GM23338 (cell line): Measurements from ENCODE around the gene NELFB. TPM values are rescaled to one million over a fixed set of nuclear protein-coding genes. Genes with fewer than 3 reads are reported as not detected.

ENCODE experiments used
- ATAC-seq: fragments of 200-7000 bp; cut with Tn5 transposase; 3 replicates; pipeline ENCODE4 v1.9.1; 2020
- DNase-seq: peaks from one replicate; pipeline ENCODE4 v3.0.0-alpha.2; 2015; ENCODE audit warnings: low spot score
- H2AFZ ChIP-seq: fragments of 200-600 bp; sonication (generic); 2 replicates; pipeline ENCODE4 v1.8.0; 2016; ENCODE audit warnings: antibody characterized with exemption, mild to moderate bottlenecking, moderate library complexity
- H3F3A ChIP-seq: fragments of 200-600 bp; sonication (generic); replicated peaks from 2 replicates; pipeline ENCODE4 v1.8.0; 2017; ENCODE audit warnings: antibody characterized with exemption, mixed run types, low read depth
- H3K27ac ChIP-seq: fragments of 200-600 bp; sonication (generic); 2 replicates; pipeline ENCODE4 v1.6.1; 2016; ENCODE audit warnings: low read depth
- H3K27me3 ChIP-seq: fragments of 200-600 bp; sonication (generic); 2 replicates; pipeline ENCODE4 v1.8.0; 2016; ENCODE audit warnings: mild to moderate bottlenecking, mixed run types, moderate library complexity; ENCODE audit not compliant: insufficient read depth
- H3K36me3 ChIP-seq: fragments of 200-600 bp; sonication (generic); 2 replicates; pipeline ENCODE4 v1.8.0; 2016; ENCODE audit warnings: mild to moderate bottlenecking; ENCODE audit not compliant: insufficient read depth
- H3K4me1 ChIP-seq: fragments of 200-600 bp; sonication (generic); 2 replicates; pipeline ENCODE4 v1.8.0; 2016; ENCODE audit warnings: mild to moderate bottlenecking, moderate library complexity; ENCODE audit not compliant: insufficient read depth
- H3K4me2 ChIP-seq: fragments of 200-600 bp; sonication (generic); 2 replicates; pipeline ENCODE4 v1.7.1; 2017; ENCODE audit warnings: mixed run types
- H3K4me3 ChIP-seq: fragments of 200-600 bp; sonication (generic); 2 replicates; pipeline ENCODE4 v1.6.1; 2016; ENCODE audit warnings: mixed run types
- H3K79me2 ChIP-seq: fragments of 200-600 bp; sonication (generic); replicated peaks from 2 replicates; pipeline ENCODE4 v1.8.0; 2017; ENCODE audit warnings: mild to moderate bottlenecking; ENCODE audit not compliant: insufficient read depth
- H3K9me2 ChIP-seq: fragments of 200-600 bp; sonication (generic); 2 replicates; pipeline ENCODE4 v1.8.0; 2017; ENCODE audit not compliant: insufficient read depth
- H4K20me1 ChIP-seq: fragments of 200-600 bp; sonication (generic); replicated peaks from 2 replicates; pipeline ENCODE4 v1.8.0; 2017; ENCODE audit warnings: mild to moderate bottlenecking; ENCODE audit not compliant: insufficient read depth
- H3K27ac Mint-ChIP-seq: 2 replicates; pipeline ENCODE4 v1.8.0; 2020; ENCODE audit warnings: inconsistent platforms, mild to moderate bottlenecking, moderate library complexity, mixed read lengths
- H3K27me3 Mint-ChIP-seq: 3 replicates; pipeline ENCODE4 v1.8.0; 2022; ENCODE audit warnings: low read depth, mild to moderate bottlenecking, moderate library complexity, mixed read lengths, inconsistent platforms; ENCODE audit not compliant: insufficient read depth, poor library complexity
- H3K36me3 Mint-ChIP-seq: 3 replicates; pipeline ENCODE4 v1.8.0; 2021; ENCODE audit warnings: low read depth, mild to moderate bottlenecking, inconsistent platforms, moderate library complexity, mixed read lengths
- H3K4me1 Mint-ChIP-seq: 3 replicates; pipeline ENCODE4 v1.8.0; 2020; ENCODE audit warnings: mild to moderate bottlenecking, inconsistent platforms, mixed read lengths
- H3K4me3 Mint-ChIP-seq: 3 replicates; pipeline ENCODE4 v1.8.0; 2021; ENCODE audit warnings: moderate library complexity, mild to moderate bottlenecking, inconsistent platforms, mixed read lengths
- H3K9me3 Mint-ChIP-seq: 3 replicates; pipeline ENCODE4 v1.8.0; 2020; ENCODE audit warnings: moderate library complexity, mild to moderate bottlenecking, inconsistent platforms, mixed read lengths
- EZH2phosphoT487 ChIP-seq: fragments of 200-600 bp; sonication (generic); IDR thresholded peaks from one replicate; pipeline ENCODE4 v1.8.1; 2018; ENCODE audit warnings: antibody characterized with exemption; ENCODE audit not compliant: unreplicated experiment
- JUNB ChIP-seq: IDR thresholded peaks from one replicate; pipeline ENCODE4 v1.6.1; 2016; ENCODE audit warnings: antibody characterized with exemption; ENCODE audit not compliant: unreplicated experiment
- REST ChIP-seq: IDR thresholded peaks from one replicate; pipeline ENCODE4 v1.6.1; 2018; ENCODE audit warnings: antibody characterized with exemption; ENCODE audit not compliant: unreplicated experiment
- polyA plus RNA-seq: library from polyadenylated mRNA; unstranded; fragments of >200 nt; fragmentation: Nextera tagmentation; extraction: Ambion mirVana; gene quantifications from 2 replicates; pipeline ENCODE4 v1.2.1, GENCODE V29; 2016
- total RNA-seq: library from RNA; depleted of rRNA; stranded (reverse); fragments of >200 nt; shearing (Covaris generic); gene quantifications from 2 replicates; pipeline ENCODE4 v1.2.3, GENCODE V29; 2014
- TF ChIP-seq, protein P1 (sequence below): fragments of 250-450 bp; sonication (Bioruptor Pico); IDR thresholded peaks from 2 replicates; pipeline ENCODE4 v1.5.0; 2020; ENCODE audit warnings: mild to moderate bottlenecking, moderate library complexity

The NELFB gene
- total and polyA plus RNA-seq, 2 experiments from 2014 or later = 30.0 to 97.3 TPM

DNA sequence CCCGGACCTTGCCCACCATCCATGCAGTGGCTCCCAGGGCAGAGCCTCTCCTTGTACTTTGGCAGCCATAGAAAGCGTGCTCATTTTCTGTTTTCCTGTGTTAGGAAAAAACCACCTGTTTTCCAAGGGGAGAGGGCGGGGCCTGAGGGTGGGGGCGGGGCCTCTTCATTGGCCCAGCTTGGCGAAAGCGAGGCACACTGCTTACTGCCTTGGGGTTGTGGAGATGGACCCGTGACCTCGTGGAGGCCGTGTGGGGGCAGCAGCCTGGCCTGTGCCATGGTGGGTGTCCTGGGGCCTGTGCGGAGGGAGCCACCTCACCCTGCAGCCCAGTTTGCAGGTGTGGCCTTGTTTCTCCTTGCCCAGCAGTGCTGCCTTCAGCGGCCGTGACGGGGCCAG lies 18.0 kb downstream of the NELFB start (continued):
- TF ChIP-seq, protein P1, sequence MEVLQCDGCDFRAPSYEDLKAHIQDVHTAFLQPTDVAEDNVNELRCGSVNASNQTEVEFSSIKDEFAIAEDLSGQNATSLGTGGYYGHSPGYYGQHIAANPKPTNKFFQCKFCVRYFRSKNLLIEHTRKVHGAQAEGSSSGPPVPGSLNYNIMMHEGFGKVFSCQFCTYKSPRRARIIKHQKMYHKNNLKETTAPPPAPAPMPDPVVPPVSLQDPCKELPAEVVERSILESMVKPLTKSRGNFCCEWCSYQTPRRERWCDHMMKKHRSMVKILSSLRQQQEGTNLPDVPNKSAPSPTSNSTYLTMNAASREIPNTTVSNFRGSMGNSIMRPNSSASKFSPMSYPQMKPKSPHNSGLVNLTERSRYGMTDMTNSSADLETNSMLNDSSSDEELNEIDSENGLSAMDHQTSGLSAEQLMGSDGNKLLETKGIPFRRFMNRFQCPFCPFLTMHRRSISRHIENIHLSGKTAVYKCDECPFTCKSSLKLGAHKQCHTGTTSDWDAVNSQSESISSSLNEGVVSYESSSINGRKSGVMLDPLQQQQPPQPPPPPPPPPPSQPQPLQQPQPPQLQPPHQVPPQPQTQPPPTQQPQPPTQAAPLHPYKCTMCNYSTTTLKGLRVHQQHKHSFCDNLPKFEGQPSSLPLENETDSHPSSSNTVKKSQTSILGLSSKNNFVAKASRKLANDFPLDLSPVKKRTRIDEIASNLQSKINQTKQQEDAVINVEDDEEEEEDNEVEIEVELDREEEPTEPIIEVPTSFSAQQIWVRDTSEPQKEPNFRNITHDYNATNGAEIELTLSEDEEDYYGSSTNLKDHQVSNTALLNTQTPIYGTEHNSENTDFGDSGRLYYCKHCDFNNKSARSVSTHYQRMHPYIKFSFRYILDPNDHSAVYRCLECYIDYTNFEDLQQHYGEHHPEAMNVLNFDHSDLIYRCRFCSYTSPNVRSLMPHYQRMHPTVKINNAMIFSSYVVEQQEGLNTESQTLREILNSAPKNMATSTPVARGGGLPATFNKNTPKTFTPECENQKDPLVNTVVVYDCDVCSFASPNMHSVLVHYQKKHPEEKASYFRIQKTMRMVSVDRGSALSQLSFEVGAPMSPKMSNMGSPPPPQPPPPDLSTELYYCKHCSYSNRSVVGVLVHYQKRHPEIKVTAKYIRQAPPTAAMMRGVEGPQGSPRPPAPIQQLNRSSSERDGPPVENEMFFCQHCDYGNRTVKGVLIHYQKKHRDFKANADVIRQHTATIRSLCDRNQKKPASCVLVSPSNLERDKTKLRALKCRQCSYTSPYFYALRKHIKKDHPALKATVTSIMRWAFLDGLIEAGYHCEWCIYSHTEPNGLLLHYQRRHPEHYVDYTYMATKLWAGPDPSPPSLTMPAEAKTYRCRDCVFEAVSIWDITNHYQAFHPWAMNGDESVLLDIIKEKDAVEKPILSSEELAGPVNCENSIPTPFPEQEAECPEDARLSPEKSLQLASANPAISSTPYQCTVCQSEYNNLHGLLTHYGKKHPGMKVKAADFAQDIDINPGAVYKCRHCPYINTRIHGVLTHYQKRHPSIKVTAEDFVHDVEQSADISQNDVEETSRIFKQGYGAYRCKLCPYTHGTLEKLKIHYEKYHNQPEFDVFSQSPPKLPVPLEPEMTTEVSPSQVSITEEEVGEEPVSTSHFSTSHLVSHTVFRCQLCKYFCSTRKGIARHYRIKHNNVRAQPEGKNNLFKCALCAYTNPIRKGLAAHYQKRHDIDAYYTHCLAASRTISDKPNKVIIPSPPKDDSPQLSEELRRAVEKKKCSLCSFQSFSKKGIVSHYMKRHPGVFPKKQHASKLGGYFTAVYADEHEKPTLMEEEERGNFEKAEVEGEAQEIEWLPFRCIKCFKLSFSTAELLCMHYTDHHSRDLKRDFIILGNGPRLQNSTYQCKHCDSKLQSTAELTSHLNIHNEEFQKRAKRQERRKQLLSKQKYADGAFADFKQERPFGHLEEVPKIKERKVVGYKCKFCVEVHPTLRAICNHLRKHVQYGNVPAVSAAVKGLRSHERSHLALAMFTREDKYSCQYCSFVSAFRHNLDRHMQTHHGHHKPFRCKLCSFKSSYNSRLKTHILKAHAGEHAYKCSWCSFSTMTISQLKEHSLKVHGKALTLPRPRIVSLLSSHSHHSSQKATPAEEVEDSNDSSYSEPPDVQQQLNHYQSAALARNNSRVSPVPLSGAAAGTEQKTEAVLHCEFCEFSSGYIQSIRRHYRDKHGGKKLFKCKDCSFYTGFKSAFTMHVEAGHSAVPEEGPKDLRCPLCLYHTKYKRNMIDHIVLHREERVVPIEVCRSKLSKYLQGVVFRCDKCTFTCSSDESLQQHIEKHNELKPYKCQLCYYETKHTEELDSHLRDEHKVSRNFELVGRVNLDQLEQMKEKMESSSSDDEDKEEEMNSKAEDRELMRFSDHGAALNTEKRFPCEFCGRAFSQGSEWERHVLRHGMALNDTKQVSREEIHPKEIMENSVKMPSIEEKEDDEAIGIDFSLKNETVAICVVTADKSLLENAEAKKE (CRISPR knock-in tag) = no peak
- no peak for TF ChIP-seq REST

GRCh38 chr9:137273611-137274320 lies 18.6 kb downstream of the NELFB start:
- H3K36me3 Mint-ChIP-seq = peaks cover 21% of the 10 kb centered on the region
- ATAC-seq = no peak
- no peak overlapping the region for H3K4me3 Mint-ChIP-seq
- H3K4me1 Mint-ChIP-seq = peaks cover 36% of the 10 kb centered on the region
- 0 out of 2 replicates have a peak, but pooled peaks cover 2% of the 10 kb centered on the region for H3F3A ChIP-seq
- H3K27ac ChIP-seq = no peak overlapping the region
- H3K27ac Mint-ChIP-seq = peak overlapping the region; percentile 75
- H3K4me3 ChIP-seq = no peak overlapping the region
- 0 out of 2 replicates have a peak, but pooled peaks cover 5% of the 10 kb centered on the region for H4K20me1 ChIP-seq
- DNase-seq = no peak
- no peaks in the 10 kb centered on the region for H3K79me2 ChIP-seq
- TF ChIP-seq JUNB = no peak
- no peak for TF ChIP-seq EZH2phosphoT487
- H3K4me2 ChIP-seq = no peak overlapping the region
- peaks cover 28% of the 10 kb centered on the region for H3K27me3 Mint-ChIP-seq
- H3K36me3 ChIP-seq = peaks cover 2% of the 10 kb centered on the region; the same call in 1 of the 2 replicates
- no peaks in the 10 kb centered on the region for H3K9me2 ChIP-seq
- 0 out of 2 replicates have a peak, but pooled peaks cover under 1% of the 10 kb centered on the region for H3K27me3 ChIP-seq
- H3K4me1 ChIP-seq = peaks cover 12% of the 10 kb centered on the region
- no peak overlapping the region for H2AFZ ChIP-seq
- no peaks in the 10 kb centered on the region; the same call in 2 of the 3 replicates for H3K9me3 Mint-ChIP-seq
